Activated CD4-positive, alpha-beta T cell treated with anti-CD3 and anti-CD28 coated beads for 1 hour (primary cell): ENCODE results near the gene NTN1.

ENCODE experiments used
- DNase-seq: peaks from one replicate; pipeline ENCODE4 v3.0.0-alpha.2; 2020

NTN1 gene

DNA sequence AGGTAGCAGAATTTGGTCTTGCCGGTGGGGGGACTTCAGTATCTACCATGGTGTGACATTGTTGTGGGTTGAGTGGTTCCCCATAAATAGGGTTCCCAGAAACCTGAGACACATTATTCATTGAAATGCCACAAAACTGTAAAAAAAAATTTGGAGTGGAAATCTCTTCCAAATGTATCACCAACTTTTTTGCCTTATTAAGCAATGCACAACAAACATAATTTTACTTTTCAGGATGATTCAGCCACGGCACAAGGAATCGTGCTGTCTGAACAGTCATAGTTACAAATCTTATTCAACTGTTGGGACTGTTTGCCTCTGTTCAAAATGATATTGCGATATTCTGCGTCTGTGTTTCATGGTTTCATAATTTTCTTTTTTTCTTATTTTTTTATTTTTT lies 181.2 kb downstream of the NTN1 start:
- no peak for DNase-seq

DNA sequence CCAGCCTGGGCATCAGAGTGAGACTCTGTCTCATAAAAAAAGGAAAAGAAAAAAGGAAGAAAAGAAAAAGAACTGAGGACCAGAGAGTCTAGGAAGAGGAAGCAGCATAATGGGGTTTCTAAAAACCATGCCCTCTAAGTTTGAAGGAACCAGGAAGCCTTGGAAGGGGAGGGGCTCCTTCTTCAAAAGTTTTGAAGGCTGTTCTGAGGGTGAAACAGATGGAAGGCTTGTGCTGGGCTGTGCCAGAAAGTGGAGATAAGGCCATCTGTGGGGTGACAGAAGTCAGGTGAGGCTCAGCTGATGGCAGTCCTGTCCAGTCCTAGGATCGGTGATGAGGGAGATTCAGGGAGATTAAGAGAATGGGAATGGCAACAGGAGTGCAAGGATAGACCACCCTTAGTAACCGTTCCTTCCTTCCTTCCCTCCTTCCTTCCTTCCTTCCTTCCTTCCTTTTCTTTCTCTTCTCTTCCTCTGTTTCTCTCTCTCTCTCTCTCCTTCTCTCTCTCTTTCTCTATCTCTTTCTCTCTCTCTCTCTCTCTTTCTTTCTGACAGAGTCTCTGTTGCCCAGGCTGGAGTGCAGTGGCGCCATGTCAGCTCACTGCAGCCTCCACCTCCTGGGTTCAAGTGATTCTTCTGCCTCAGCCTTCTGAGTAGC lies 182.6 kb downstream of the NTN1 start:
- no peak for DNase-seq

DNA sequence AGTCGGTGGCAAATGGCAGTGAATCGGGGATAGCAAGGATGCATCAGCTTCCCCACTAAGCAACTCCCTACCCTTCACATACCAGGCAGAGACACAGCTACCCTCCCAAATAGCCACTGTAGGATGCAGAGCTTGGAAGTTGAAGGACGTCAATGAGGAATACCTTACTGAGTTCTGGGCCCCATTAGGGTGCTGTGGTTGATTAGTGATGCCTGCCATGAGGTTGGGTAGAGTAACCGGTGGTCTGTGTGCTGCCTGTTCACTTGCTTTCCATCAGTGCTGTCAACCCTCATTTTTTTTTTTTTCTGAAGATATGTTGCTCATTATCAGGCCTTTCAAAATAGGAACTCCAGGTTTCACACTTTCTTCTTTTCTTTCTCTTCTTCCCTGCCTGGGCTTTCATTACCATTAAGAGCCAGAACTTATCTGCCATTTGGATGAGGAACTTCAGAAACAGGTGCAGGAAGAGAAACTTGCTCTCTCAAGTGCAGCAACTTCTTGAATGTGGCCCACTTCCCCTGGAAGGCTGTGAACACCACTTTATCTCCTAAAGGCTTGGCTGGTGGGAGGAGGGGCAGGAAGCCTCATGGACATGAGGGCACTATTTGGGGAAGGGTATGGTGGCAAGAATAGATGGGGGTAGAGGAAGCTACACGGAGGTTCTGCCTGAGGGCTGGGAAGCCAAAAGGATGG lies 183.5 kb downstream of the NTN1 start:
- DNase-seq: no peak

DNA sequence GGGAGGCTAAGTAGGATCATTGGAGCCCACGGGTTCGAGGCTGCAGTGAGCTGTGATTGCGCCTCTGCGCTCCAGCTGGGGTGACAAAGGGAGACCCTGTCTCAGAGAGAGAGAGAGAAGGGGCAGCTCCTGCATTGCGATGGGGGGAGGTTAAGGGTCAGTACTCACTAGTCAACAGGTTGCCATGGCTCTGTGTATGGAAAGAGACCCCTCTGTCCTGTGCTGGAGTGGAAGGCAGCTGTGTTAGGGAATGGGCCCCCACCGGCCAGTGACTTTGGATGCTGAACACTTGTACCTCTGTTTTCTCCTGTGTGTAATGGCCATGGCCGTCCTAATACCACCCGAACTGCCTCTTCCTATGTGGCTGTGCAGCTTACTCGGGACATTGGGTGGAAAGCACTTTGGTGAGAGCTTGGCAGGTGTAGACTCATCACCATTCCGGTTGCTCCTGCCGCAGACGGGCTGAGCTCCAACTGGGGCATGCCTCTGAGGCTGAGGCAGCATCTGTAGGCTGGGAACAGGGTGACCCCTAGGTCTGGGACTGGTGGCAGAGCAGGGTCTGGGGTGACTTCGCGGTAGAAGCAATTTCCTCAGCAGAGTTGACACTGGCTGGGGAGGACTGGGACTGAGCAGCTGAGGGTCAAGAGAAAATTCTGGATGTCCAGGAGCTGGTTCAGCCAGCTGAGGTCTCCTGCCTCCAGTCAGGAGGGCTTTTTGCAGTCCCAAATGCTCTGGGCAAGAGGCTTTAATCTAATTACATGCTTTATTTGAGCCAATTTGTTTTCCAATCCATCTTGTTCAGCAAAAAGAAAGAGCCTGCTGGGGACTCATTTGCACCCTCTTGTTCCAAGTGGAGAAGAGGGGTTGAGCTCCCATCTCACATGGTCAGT lies 184.5 kb downstream of the NTN1 start:
- no peak for DNase-seq

DNA sequence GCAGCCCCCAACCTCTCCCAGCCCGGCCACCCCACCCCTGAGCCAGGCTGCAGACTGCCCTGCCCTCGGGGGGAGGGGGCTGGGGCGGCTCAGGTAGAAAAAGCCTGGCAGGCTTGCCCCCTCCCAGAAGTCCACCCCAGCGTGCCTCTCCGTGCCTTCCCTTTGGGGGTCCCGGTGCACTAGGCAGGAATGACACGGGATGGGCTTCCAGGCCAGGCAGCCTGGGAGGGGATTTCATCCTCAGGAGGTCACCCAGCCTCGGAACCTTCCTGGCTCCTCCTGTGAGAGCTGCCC lies 185.0 kb downstream of the NTN1 start:
- DNase-seq: no peak

DNA sequence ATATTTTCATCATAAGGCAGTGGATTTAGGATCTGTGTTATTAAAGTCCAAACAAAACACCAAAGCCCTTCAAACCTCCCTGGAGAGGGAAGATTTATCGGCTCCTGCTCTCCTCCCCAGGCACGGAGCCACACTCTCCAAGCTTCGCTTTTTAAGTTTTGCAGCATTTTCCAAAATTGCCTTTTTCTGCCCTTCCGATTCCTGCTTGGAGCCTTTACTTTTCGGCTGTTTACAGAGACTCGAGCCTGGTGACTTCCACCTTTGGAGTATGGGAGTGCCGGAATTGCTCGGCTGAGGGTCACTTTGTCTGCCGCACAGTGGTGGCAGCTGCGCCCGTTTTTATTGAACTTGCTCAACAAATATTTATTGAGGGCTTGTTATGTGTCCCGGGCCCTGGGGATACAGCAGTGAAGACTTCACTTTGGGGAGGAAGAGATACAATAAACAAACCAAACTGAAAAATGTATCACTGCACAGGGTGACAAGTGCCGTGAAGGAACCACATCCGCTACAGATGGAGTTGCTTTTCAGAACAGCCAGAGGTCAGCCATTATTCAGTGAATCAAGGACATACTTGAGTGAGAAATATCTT lies 185.5 kb downstream of the NTN1 start:
- DNase-seq: no peak

DNA sequence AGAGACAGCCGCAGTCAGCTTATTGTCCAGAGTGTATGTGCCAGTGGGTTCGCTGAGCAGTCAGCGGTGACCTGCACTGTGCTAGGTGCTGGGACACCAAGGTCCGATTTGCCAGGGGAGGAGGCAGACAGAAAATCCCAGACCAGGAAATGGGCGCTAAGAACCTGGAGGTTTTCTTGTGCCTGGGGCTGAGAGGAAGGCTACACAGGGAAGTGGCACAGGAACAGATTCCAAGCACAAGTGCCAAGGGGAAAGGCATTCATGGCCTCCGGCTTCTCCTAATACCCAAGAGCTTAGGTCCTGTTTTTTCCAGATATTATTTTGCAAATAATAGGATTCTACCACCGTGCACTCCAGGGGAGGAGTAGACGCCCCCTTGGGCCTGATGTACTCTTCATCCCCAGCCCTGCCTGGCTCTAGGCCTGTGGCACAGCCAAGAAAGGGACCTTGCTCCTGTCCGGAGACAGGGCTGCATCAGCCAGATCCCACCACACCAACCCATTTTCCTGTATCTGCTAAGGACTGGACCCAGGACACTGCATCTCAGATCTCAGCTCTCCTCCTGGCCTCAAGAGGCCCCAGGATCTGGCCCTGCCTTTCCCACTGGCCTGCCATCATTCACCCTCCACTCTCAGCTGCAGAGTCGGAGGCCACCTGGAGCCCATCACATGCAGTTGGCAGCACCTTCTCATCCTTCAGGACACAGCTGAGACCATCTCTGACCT lies 187.2 kb downstream of the NTN1 start:
- no peak for DNase-seq

DNA sequence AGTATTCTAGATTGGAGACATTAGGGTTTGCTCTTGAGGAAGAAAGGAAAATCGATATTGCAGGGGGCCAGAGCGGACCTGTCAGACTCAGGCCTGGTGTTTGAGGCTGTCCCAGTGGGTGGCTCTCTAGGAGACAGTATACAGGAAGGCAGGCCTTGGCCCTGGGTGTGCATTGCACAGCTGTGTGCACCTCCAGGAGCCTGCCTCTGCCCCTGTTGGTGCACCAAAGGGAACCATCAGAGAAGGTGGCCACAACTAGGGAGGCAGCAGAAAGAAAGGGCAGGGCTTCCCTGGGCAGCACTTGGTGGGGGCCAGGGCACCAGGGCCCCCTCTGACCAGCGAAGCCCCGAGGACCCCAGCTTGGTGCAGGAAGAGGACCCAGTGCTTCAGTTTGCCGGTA lies 188.0 kb downstream of the NTN1 start:
- DNase-seq: no peak

DNA sequence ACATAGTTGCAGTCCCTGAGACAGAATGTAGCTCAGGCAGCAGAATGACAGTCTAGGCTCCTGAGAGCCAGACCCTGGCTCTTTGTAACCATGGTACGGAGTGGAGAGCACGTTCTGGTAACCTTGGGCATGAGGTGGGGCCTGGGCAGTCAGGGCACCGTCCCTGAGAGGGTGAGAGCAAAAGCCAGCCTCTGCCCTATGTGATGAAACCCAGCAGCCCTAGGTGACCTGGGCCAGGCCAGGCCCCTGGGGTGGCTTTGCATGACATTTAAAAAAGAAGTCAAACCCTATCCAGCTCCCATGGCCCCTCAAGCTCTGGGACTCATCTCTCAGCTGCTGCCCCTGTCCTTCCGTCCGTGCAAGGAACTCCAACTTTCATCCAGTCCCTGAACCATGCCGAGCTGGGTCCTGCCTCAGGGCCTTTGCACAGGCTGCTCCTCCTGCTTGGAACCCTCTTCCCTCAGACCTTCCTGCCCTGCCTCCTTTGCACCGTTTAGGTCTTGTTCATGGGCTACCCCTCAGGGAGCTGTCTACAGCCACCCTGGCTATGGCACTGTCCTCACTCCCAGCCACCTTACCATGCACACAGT lies 188.6 kb downstream of the NTN1 start:
- DNase-seq: no peak

DNA sequence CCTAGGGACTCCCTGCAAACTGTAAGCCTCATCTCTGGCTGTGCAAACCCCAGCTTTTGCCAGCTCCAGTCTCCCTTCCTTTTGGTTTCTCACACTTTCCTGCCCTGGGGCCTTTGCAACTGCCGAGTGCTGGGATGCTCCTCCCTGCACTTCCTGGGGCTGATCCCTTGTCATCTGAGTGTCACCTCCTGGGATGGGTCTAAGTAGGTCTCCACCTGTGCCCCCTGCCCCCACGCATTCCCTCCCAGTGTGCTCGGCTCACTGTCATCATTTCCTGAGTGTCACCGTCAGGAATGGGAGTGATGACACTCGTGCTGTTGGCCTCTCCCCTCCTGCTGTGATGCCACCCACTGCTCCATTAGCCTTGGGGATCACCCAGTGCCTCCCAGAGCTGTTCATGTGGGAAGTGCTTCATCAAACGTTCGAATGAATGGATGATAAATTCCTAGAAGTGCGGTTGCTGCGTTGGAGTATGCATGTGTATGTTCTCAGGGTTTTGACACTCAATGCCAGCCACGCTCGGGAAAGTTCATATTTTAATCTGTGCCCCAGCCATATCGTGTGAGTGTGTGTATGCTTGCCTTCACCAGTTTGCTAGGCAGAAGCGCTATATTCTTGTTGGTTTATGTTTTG lies 189.9 kb downstream of the NTN1 start:
- no peak for DNase-seq

DNA sequence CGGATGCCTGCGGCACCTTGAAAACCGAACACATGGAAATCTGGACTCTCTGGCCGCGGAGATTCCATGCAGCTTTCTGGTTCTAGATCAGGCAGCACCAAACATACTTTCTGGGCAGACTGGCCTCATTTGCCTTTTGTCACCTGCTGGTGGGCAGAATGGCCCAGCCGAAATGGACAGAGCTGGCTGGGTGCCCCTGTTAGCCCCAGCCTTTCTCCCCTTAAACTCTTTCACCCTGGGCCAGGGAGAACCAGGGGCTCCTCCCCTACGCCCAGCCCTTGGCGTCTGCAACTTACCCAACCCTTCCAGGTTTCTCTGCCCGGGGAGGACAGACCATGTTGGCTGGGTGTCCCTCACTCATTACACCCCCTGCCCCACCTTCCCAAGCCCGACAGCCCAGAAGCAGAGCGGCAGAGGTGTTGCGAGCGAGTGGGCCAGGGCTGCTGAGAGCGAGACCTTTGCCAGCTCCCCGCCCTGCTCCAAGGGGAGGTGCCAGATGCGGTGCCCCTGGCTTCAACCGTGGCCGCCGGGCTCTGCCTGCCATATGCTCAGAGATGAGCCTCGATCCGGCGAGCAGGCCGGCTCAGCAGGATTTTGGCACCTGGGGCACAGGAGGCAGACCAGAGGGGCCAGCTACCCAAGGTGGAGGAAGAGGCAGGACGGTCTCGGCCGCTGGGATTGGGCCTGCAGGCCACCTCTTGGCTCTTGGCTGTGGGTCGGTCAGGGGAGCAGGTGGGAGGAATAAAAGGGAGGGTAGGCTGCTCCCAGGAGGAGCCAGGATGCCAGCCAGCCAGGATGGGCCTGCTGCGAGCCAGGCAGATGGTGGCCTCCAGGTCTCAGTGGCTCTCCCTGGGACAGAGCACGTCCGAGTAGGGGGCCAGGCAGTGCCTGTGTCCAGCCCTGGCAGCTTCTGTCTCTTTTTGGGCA lies 191.3 kb downstream of the NTN1 start:
- no peak for DNase-seq

DNA sequence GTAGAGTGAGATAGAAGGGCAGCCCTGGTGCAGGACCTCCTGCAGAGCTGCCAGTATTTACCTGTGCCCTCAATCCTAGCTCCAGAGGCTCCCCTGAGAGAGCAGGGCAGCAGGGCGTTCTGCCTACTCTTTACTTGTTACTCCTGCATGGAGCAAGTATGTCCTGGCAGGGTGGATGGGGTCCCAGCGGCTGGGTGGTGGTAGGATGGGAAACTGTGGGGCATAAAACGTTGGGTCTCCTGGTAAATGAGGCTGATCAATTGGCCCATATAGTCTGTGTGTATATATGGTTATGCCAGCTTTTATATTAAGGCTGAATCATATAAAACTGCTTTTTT lies 192.0 kb downstream of the NTN1 start:
- DNase-seq: no peak

DNA sequence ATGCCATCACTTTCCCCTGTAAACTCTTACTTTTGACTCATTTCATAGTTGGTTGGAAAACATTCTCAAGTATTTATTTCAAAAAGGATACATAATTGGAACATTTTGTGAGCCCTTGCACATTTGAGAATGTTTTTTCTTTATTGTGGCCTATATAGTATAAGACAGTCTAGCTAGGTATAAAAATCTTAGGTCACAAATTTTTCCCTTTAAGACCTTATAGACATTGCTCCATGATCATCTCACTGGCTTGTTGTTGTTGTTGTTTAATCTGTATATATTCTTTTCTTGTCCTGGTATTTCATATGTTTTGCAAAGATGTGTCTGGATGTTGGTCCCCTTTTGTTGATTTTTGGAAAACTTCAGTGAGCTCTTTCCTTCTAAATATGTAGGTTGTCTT lies 194.2 kb downstream of the NTN1 start:
- DNase-seq: no peak

DNA sequence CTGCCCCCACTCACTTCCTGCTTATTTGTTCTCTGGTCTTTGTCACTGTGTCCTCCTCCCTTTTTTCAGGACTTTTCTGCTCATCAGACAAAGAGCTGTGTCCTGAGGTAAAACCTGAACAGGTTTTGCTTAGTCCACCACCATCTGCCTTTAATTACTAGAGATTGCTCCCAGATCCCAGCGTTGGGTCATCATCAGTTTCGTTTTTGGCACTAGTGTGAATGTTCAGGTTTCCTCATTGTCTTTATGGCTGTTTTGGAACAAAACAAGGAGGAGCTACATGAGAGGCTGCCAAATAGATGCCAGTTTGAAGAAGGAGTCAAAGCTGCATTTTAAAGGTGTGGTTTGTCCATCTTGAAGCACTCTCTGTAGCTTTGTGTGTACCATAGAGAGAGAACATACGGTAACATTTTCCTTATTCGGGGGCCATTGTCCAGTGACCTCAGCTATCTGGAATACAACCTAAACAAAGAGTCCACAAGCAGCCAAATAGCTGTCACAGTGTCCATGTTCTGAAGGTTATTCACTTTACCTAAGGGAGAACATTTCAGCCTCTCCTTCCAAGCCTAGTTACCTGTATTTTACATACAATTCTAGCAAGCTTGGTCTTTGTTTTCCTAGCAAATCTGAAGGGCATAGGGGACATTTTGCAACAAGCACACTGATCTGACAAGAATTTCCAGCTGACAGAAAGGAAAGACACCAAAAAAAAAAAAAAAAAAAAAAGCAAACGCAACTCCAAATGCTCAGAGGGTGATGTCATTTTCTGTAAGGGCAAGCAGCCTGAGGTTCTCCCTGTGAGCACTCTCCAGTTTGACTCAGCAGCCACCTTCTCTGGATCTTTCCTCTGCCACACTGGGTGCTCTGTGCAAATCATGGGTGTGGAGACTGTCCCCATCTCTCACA lies 196.1 kb downstream of the NTN1 start:
- no peak for DNase-seq

DNA sequence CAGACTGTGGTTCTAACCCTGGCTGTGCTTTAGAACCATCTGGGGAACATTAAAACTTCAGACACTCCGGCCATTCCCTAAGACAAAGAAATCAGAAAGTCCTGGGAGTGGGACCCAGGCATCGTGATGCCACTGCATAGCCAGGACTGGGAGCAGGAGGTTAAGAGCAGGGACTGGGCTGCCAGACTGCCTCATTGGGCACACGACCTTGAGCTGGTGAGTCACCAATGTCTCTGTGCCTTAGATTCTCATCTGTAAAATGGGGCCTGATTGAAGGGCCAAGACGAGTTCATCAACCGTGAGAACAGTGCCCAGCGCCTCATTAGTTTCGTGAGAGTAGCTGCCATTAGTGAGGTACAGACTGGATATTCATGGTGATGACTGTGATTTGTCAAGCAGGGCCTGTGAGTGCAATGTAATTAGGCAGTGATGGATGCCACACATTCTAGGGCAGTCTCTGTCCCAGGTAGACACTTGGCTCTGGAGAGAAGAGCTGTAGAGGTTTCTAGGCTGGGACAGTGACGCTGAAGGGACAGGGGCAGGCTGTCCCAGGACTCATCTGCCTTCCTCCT lies 196.8 kb downstream of the NTN1 start:
- no peak for DNase-seq

DNA sequence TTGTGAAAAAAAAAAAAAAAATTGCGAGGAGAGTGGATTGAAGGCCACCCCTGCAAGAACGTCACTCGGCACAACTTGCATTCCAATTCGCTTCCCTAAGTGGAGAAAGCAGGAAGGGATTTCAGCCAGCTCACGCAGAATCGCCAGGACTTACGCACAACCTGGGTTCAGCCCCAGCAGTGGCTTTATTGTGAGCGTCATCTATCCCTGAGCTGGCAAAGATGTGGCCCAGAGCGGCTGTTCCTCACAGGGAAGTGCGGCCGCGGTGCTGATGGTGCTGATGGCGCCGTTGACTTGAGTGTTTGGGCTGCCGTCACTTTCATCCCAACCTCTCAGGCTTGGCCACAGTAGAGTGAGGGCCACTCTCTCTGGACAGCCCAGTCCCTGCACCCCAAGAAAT lies 197.6 kb downstream of the NTN1 start:
- DNase-seq: no peak

DNA sequence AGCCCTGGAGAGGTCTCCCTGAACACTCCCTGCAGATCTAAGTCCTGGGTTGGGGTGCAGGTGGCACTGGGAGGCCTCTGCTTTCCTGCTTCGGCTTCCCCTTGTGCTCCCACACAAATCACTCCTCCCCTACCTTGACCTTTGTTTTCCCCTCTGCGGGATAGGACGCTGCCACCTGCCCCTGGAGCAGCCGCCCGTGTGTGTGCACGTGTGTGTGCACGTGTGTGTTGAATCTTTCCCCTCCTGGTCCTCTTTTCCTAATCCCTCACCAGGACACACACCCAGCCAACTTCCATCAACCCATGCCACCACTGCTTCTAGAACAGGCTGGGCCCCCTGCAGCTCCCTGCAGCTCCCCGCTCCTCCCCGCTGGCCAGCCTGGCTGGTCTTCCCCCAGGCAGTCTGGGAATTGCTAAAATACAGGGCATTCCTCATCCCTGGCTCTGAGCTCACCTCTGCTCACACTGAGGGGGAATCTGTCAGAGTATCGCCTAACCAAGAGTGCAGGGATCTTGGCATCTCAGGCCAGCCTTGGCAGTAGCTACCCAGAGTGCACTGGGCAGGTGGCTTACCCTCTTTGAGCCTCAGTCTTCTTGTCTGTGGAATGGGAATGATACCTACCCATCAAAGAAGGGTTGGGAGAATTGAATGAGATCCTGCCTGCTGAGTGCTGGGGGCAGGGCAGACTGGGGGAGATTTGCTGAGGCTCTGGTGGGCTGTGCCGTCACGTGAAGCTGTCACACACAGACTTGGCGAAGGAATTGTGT lies 198.5 kb downstream of the NTN1 start:
- no peak for DNase-seq

DNA sequence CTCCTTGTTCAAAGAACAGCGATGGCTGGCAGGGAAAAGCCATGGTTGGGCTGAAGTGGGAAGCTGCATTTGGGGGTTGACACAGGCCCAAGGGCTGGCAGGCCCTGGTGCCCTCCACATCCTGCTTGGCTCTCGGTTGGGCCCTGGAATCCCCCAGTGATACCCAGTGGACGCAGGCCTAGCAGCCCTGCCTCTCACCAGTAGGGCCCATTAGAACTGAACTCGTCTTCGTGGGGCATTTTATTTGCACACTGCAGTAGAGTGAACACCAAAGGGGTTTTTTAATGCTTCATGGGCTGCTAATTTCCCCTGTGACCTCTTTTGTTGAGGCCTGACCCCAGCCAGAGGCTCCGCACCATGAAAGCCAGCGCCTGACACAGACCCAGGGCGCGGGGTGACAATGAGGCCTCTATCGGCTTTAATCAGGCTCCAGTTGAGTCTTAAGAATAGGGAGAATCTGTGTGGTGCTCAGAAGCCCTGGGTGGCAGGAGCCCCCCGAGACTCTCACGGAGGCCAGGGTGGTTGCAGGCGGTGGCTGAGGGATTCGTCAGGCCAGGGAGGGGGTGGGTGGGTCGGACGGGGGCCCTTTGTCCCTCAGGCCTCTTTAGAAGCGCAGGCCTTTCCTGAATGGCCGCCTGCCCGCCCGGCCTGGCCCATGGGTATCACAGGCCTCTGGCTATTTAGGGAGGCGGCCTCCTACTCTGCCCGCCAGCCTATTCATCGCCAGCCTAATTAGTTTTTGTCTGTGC lies 199.3 kb downstream of the NTN1 start:
- DNase-seq: no peak
